Activated CD8-positive, alpha-beta memory T cell treated with anti-CD3 and anti-CD28 coated beads for 24 hours (primary cell): ENCODE measurements around the gene B4GALT5.
"Not testable (repeated sequence)": the region's sequence is repeated elsewhere in the genome, so short reads cannot be mapped to it uniquely, and the experiment has no call there.

Experiments used
- DNase-seq: peaks from one replicate; pipeline ENCODE4 v3.0.0-alpha.2; 2020

B4GALT5 gene

DNA sequence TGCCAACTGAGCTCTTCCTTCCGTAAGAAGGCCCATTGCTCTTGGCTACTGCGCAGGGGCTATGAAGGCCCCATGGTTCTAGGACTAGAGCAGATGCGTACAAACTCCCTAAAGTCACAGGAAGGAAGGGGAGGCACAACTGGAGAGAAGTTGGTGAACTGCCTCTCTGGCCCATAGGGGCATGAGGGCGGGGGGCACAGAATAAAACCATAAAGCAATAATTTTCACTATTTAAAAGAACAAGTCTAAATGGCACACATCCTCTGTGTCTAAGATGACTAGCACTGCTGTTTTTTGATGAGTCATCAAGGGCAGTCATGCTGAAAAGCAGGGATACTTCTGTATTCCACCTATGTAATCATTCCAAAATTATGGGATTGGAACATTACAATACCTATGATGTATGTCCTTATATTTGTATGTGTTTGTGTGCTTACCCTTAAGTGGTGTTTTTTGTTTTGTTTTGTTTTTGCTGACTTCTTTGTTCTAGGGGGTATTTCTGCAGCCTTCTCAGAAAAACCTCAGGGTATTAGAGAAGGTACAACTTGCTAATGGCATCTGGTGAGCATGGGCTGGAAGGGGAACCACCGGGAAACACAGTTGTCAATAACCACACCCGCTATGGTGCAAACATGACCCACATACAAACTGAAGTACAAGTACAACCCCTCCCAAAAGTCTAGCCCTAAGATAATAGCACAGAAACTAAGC is 36.9 kb downstream of the B4GALT5 start:
- peak; percentile 64 for DNase-seq

DNA sequence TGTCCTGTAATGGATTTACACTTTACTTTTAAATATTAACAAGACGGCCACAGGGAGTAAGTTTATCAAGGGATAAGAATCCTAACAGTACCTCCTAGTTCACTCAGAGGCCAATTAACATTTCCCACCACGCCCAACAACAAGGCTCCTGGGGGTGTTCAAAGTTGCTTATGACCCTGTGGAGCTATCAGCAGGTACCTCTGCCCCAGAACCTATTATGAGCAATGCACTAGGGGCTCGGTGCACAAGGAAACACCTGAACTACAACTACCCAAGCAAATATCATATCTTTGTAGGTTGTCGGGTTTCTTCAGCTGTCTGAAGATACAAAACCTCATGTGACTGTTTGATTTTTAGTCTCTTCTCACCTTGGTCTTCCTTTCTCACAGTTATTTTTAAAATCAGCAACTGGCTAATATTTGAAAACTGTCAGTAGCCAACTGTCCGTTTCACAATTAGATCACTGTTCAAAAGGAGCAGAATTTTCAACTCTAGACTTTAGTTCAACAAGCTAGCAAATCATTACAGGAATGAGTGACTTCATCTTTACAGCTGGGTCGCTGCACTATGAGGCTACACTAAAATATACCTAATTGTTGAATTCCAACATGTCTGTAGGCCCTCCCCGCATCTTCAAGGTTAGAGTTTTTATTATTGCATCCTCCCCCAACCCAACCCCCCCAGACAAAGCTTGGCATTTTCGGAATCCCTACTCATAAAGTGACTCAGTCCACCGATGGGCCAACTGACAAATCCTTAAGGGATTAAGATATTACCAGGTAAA is 38.1 kb downstream of the B4GALT5 start:
- DNase-seq = no peak

DNA sequence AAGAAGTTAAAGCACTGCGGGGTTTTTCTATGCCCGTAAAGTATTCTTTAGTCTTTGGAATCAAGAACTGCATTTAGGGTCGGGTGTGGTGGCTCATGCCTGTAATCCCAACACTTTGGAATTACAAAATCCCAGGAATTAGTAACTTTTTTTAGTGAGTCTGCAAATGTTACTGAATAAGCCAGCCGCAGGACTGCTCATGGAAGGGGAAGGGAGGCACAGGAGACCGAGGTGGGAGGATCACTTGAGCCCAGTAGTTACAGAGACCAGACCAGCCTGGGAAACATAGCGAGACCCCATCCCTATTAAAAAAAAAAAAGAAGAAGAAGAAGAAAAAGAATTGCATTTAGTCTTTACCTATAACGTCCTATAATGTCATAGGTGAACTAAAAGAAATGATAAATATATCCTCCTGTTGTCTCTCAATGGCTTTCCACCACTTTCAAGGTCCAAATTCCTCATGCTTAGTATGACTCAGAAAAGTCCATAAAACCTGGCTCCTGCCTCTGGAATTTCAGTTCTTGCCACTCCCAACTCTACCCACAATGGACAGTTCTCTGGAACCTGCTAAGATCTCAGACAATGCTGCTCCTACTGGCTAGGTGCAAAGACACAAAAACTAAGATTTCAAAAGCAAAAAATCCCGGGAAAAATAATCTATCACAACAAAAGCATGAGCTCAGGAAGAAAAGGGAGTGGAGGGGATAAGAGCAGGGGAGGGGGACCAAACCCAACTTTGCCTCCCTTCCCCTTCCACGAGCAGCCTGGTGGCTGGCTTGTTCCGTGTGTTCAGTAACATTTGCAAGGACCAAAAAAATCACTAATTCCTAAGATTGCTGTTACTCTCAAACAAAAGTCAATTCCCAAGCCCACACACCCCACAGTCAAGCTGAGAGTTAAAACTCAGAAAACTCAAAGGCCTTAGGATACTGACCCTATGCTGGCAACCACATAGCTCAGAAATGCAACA is 39.0 kb downstream of the B4GALT5 start:
- no peak for DNase-seq

DNA sequence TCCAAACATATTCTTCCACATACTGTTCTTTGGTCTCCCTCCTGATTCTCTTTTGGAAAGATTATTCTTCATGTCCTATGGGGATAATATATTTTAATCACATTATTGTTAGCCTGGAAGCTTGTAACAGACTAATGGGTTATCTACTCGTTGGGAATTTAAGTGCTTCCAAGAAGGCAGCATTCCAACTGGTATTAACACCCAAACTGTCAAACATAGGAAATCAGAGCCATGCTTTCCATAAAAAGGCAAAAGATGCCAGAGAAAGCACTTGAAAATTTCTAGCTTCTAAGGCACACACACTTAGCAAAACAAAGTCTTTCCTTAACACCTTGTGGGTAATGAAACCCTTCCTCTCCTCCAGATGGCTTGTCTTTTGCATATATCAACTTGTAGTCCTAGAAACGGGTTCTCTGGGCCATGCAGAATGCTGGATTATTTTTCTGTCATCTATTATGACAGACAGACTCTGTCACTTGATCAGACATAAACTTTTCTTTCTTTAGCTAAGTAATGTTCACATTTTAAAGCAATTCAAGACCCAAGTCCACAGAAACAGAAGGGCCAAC is 41.5 kb downstream of the B4GALT5 start:
- no peak for DNase-seq

DNA sequence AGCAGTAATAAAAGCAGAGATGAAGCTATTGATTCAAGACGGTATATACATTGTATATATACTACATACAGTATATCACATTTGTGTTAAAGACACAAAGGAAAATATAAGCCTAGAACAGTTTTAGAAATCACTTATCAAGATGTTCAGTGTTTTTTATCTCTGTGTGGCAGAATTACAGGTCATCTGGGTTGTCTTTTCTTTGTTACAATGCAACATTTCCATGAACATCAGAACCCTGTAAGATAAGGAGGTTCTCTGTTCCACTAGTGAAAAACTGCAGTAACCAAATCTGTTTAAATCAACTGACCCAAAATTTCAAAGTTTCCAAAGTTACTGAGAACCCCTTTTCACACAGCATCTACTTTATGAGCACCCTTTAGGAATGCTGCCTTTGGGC is 42.2 kb downstream of the B4GALT5 start:
- DNase-seq = no peak

DNA sequence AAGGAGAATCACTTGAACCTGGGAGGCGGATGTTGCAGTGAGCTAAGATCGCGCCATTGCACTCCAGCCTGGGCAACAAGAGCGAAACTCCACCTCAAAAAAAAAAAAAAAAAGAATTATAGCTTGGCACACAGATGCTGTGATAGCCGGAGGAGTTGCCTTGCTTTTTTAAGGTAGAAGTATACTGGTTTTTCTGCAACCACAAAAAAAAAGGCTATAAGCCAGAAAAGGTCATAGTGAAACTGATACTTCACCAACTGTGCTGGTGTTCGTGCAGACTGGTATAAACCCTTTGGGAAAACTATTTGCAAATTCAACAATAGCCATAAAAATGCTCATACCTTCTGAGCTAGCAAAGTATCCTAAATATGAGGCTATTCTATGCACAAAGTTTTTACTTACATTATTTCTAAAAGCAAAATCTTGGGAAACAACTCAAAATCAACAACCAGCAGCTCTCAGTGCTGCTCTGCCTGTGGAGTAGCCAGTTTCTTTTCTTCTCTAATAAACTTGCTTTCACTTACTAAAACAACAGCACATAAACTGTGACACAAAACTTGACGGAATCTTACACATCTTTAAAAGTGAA is 44.0 kb downstream of the B4GALT5 start:
- no peak for DNase-seq

DNA sequence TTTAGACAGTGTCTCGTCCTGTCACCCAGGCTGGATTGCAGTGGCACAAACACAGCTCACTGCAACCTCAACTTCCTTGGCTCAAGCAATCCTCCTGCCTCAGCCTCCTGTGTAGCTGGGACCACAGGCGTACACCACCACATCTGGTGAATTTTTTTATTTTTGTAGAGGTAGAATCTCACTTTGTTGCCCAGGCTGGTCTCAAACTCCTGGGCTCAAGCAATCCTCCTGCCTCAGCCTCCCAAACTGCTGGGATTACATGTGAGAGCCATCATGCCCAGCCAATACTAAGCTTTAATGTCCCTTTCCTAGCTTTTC is 44.8 kb downstream of the B4GALT5 start:
- DNase-seq = not testable (repeated sequence)

DNA sequence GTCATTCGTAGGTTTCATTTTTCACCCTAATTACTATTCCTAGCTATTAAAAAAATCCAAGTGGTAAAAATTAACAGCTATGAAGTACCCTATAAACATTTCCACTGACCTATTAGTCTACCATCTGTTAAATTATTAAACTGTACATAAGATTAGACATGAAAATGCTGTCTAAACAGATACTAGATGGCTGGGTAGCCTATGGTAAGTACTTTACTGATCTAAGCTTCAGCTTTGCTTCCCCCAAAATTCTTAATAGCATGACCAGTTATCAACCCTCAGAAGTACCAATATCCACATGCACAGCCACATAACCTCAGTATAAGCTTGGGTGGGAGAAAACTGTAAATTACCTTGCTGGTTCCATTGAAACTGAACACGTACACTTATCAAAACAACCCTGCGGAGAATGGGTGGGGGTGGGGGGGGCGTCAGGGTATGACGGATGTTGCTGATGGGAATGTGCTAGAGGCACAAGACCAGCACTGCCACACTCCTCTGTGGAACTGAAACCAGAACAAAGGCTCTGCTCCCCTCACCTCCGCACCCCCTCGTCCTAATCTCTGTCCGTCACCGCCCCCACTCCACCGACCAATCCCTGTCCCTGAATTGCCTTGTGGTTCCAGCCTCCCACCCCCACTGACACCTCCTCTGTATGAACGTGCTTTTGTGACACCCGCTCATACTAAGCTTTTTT is 45.3 kb downstream of the B4GALT5 start:
- peak; percentile 79 for DNase-seq

DNA sequence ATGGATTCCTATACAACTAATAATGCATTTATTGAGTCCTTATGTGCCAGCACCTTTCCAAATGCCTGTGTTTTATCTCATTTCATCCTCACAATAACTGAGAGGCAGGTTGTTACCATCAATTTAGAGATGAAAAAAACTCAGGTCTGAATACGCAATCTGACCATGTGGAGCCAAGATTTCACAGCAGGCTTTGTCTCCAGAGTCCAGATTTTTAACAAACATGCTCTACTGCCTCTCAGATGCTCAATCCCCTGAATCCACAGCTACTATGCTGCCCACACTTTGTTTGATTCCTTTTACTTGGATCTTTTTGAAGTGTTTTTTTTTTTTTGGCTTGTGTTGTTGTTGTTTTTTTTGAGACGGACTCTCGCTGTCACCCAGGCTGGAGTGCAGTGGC is 46.8 kb downstream of the B4GALT5 start:
- no peak for DNase-seq

DNA sequence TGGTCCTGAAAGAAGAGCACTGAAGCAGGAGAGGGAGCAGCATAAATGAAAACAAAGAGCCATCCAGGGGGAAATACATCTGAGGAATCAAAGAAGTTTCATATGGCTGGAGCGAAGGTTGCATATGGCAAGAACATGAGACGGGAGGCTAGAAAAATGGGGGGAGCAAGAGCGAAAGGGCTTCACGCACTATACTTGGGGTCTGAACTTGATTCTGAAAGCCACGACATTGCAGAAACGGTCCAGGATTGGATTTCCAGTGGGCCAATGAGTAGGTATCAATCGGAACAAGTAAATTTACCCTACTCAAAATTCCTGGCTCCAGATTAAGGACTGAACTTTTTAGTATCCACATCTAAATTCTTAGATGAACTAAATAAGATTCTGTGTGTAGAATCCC is 47.9 kb downstream of the B4GALT5 start:
- DNase-seq = no peak

DNA sequence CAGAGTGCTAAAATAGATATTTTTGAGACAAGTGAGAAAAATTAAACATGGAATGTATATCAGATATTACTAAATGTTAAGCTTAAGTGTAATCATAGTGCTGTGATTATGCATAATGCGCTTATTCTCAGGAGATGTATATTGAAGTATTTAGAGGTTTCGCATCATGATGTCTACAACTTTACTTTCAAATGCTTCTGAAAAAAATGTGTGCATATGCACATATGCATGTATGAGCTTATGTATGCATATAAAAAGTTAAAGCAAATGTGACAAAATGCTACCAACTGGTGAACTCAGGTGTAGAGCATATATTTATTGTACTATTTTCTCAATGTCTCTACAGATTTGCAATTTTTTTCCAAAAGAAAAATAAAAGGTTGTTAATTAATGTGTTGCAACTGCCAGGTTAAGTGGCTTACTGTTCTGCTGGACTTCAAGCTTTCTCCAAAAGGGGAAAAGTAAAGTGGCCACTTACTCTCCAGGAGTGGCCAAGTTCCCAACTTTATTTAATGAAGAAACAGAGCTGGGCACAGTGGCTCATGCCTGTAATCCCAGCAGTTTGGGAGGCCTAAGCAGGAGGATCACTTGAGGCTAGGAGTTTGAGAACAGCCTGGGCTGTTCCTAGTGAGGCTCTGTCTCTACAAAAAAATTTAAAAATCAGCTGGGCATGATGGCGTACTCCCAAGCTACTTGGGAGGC is 48.9 kb downstream of the B4GALT5 start:
- no peak for DNase-seq

DNA sequence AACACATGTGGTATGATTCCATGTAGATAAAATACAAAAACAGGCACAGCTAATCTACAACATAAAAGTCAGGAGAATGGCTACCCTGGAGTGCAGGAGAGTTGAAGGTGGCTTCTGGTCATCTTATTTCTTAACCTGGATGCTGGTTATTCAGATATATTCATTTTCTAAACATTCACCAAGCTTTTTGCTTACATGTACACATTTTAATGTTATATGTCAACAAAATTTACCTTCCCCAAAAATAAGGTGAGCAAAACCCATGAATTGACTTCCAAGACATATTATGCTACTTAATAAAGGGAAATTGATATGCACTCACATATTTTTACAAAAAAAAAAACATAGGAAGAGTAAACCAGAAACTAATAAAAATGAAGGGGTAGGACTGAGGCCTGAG is 50.6 kb downstream of the B4GALT5 start:
- no peak for DNase-seq

DNA sequence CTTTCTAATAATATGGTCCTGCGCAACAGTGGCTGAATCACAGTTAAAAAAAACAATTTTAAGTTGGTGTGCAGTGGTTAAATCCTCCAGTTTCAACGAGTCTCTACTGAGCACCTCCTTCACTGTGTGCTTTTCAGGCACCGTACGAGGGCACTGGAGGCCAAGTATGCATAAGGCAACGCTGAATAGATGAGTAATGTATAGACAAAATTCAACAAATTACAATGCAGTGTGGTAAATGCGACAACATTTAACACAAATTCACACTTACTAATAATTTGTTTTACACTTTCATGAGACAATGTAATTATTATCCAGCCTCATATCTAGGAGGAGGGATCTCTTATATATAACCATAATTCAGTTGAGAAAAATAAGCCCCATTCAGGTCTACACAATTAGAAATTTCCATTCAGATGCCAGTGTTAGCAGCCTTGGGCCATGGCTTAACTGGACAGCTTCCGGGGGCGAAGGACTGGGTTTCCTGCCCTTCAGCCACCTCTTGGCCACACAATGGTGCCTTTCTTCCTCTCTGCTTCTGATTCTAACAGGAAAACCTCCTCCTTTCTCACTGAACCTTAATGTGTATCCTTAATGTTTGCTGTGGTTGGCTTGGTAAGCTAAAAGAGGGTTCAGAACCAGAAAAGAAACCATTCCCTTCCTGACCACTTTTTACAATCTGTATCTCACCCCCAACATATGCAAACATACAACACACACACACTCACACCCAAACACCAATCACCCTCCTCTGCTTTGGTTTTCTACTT is 51.9 kb downstream of the B4GALT5 start:
- DNase-seq = no peak

DNA sequence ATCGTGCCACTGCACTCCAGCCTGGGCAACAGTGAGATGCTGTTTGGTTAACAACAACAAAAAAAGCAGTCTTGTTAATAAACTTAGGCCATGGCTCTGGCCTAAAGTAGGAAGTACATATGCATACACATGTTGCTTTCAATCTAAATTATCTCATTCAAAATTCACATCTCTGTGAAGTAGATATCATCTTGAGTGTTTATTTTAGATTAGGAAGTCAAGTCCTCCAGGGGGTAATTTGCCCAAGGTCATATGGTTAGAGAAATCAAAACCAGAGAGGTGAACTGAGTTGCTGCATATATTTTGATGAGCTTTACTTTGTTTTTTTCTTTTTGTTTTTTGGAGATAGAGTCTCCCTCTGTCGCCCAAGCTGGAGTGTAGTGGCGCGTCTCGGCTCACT is 52.8 kb downstream of the B4GALT5 start:
- no peak for DNase-seq

DNA sequence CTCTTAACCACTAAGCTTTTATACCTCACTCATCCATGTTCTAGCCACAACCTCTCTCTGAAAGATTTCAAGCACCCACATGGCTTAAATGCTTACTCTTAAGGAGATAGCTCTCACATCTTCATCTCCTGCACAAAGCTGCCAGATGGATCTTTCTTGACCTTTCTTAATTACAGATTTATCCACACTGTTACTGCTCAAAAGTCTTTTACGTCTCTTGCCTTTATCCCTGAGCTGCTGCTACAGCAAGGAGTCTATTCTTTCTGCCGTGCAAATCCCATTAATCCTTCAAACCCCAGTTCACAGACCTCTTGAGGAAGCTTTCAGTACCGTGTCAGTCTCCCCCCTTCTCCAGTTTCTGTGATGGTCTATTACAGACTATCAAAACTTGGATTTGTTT is 54.6 kb downstream of the B4GALT5 start:
- no peak for DNase-seq

DNA sequence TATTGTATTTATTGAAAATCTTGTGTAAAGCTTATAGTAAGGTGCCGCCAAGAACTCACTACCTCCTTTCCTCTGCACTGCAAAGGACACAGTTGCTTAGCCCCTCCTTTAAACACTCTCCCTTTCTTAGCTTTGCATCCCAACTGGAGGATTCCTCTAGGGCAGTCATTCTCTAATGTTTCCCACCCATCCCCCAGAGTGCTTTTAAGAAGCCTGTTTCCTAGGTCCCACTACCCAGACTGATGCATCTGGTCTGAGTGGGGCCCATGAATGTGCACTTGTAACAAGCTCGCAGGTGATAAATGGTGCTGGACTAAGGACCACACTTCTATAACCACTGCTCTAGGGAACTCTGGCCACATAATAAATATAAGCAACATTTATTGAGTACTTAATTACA is 55.2 kb downstream of the B4GALT5 start:
- no peak for DNase-seq

DNA sequence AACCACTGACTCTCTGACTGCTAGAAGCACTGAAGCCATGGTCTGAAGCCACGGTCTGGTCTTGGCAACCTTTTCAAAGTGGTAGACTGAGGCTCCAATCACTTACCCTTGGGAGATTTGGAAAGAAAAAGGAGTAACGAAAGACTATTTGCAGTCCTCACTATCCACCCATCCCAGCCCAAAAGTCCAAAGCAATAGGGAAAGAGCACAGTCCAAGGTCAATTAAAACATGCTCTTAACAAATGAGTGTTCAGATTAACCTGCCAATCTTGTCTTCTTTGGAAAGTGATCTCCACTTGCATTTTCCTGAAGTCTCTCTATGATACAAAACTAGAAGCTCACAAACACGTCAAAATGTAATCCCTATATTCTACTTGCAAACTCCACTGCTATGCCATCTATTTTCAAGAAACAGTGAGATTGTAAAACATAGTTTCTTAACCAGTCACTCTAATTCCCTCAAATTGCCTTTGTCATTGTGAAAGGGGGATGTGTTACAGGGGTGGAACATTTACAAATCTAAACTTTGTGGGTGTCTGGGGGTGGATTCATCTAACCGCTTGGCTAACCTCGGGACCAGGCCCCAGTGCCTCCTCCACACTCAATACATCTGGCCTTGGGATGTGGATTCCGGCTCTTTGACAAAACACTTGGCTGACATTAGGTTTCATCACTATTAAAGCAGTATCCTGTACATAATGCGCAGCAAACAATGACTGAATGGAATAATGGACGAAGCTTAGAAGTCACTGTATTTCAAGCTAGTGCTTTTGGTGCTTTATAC is 56.4 kb downstream of the B4GALT5 start:
- DNase-seq = no peak

DNA sequence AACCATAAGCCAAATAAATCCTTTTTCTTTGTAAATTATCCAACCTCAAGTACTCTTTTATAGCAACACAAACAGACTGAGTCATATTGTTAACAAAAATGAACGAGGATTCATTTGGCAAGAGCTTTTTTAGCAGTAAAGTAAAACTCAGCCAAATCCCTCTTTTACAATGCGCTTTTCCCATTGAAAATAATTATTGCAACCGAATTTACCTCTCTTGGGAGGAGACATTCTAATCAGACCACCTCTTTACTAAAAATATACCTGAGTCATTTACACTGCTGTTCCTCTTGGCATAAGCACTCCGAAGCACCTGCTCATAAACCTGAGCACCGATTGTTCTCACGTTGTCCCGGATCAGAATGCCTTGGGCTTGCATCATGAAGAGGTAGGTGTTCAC is 57.4 kb downstream of the B4GALT5 start:
- no peak for DNase-seq

DNA sequence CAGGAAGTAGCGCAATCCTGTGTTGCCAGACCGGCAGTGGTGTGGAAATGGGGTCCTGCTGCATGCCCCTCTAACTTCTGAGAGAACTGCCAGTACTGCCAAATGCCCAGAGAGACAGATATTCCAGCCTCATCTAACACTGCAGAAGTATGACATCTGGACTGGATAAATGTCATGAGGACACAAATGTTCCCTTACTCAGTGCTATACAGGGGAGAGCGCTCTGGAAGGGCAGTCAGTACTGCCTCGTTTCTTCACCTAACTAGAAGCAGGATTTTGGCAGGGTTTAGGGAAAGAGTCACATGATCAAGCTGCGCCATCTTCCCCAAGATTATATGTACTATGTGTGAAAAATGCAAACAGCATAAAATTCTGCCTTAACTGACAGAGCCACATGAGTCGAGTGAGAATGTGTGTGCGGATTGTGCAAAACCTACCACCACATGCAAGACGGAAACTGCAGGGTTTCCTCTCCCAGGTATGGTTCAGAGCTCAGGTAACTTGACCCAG is 59.7 kb downstream of the B4GALT5 start:
- DNase-seq = no peak

DNA sequence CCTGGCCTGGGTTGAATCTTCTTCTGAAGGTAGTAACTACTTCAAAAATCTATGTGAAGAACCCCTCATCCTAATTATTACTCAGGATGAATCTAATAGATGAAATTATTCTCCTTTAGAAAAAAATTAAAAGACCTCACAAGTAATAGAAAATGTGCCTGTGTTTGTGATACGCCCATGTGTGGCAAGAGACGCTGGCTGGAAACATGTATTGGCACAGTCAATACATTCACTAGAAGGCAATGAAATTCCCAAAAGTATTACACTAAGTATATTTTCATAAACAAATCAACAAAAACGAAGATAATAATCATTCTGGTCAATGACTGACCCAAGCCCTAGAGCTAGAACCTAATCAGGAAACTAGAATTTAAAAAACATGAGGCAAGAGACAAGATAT is 64.0 kb downstream of the B4GALT5 start:
- DNase-seq = no peak
